GM12874 (cell line): ENCODE data around the gene FOSB.

Experiments used
- TF ChIP-seq, protein P1 (sequence below): IDR thresholded peaks from 2 replicates; pipeline ENCODE4 v1.5.1; 2011; ENCODE audit warnings: low read depth, mild to moderate bottlenecking, control low read depth, low read length, moderate library complexity; ENCODE audit not compliant: insufficient read depth

The FOSB gene

DNA sequence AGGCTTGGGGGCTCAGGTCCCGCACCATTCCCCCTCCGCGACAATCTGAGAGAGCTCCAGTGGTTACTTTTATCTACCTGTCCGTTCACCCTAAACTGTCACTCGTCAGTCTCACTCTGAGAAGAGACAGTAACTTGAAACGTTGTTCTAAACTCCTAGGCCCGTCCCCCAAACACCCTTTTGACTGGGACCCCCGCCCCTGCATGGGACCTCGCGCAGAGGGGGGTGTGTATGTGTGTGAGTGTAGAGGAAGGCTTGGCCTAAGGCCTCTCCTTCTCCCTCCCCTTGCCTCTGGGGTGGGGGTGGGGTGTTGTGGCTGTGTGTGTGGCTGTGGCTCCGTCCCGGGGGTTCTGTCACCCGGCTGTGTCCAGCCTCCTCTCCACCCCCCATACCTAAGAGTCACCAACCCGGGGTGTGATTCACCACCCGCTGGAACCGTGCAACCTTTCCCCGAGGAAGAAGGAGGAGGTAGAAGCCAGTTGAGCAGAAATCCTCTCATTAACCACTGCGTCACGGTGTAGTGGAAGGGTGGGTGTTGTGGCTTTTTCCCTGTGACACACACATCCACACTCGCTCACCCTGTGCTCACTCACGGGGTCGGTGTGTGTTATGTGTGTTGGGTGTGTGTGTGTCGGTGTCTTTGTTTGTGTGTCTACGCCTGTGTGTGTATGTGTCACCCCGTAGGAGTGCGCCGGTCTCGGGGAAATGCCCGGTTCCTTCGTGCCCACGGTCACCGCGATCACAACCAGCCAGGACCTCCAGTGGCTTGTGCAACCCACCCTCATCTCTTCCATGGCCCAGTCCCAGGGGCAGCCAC, 2.4 kb downstream of the FOSB start:
- TF ChIP-seq, protein P1, sequence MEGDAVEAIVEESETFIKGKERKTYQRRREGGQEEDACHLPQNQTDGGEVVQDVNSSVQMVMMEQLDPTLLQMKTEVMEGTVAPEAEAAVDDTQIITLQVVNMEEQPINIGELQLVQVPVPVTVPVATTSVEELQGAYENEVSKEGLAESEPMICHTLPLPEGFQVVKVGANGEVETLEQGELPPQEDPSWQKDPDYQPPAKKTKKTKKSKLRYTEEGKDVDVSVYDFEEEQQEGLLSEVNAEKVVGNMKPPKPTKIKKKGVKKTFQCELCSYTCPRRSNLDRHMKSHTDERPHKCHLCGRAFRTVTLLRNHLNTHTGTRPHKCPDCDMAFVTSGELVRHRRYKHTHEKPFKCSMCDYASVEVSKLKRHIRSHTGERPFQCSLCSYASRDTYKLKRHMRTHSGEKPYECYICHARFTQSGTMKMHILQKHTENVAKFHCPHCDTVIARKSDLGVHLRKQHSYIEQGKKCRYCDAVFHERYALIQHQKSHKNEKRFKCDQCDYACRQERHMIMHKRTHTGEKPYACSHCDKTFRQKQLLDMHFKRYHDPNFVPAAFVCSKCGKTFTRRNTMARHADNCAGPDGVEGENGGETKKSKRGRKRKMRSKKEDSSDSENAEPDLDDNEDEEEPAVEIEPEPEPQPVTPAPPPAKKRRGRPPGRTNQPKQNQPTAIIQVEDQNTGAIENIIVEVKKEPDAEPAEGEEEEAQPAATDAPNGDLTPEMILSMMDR: no peak

DNA sequence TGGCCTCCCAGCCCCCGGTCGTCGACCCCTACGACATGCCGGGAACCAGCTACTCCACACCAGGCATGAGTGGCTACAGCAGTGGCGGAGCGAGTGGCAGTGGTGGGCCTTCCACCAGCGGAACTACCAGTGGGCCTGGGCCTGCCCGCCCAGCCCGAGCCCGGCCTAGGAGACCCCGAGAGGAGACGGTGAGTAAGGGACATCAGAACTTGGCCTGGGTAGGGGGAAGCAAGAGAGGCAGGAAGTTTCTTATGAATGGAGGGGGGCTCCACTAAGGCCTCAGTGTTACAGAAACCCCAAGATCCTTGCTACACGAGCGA, 2.9 kb downstream of the FOSB start:
- TF ChIP-seq, protein P1: no peak

DNA sequence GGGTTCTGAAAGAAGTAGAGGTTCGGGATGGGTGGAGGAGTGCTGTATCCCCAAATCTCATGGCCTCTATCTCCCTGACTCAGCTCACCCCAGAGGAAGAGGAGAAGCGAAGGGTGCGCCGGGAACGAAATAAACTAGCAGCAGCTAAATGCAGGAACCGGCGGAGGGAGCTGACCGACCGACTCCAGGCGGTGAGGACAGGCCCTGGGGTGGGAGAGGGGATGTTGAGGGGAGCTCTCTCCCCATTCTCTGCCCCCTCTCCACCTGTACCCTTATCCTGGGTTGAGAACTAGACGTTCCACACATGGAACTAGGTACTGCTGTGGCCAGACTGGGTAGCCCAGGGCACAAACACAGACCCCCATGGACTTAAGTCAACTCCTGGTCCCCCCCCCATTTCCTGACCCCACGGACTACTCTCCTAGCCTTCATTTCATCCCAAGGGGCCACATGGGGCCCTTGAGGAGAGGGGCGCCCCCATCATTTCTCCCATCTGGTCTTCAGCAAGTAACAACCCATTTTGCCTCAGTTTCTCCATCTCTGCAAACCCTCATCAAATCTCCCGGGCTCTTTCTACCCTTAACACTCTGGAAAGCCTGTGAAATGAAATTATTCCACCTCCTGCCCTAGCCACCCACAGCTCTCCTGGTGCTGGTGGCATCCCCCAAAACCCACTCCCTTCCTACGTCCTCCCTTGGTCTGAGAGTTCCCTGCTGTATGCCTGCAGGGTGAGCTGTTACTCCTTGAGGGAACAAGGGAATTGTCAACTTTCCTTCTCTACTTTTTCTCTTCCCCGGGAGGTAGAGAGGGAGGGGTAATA, 3.5 kb downstream of the FOSB start:
- TF ChIP-seq, protein P1: no peak

DNA sequence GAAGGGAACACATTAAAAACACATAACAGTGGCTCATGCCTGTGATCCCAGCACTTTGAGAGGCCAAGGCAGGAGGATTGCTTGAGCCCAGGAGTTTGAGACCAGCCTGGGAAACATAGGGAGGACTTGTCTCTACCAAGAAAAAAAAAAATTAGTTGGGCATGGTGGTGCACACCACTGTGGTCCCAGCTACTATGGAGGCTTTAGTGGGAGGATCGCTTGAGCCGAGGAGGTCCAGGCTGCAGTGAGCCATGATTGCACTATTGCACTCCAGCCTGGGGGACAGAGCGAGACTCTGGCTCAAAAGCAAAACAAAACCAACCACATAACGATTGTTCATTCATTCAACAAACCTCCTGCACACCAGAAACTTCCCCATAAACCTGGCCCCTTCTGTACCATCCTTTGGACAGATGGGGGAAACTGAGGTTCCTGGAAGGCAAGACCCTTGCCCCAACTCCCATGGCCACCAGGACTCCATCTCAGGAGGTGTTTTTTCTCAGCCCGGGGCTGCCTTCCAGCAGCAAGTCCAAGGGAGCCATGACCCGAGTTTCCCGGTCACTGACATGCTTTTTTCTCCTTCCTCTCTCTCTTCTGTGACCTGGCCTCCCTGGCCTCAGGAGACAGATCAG, 4.3 kb downstream of the FOSB start:
- TF ChIP-seq, protein P1: no peak

DNA sequence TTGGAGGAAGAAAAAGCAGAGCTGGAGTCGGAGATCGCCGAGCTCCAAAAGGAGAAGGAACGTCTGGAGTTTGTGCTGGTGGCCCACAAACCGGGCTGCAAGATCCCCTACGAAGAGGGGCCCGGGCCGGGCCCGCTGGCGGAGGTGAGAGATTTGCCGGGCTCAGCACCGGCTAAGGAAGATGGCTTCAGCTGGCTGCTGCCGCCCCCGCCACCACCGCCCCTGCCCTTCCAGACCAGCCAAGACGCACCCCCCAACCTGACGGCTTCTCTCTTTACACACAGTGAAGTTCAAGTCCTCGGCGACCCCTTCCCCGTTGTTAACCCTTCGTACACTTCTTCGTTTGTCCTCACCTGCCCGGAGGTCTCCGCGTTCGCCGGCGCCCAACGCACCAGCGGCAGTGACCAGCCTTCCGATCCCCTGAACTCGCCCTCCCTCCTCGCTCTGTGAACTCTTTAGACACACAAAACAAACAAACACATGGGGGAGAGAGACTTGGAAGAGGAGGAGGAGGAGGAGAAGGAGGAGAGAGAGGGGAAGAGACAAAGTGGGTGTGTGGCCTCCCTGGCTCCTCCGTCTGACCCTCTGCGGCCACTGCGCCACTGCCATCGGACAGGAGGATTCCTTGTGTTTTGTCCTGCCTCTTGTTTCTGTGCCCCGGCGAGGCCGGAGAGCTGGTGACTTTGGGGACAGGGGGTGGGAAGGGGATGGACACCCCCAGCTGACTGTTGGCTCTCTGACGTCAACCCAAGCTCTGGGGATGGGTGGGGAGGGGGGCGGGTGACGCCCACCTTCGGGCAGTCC, 5.0 kb downstream of the FOSB start:
- TF ChIP-seq, protein P1: no peak

DNA sequence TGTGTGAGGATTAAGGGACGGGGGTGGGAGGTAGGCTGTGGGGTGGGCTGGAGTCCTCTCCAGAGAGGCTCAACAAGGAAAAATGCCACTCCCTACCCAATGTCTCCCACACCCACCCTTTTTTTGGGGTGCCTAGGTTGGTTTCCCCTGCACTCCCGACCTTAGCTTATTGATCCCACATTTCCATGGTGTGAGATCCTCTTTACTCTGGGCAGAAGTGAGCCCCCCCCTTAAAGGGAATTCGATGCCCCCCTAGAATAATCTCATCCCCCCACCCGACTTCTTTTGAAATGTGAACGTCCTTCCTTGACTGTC, 5.5 kb downstream of the FOSB start:
- TF ChIP-seq, protein P1: no peak
